COLO668 (cell line): ENCODE measurements around the gene SHC3.

ENCODE experiments used
- DNase-seq: peaks from one replicate; lab custom pipeline; 2025; ENCODE audit not compliant: unreplicated experiment; lab: John Stamatoyannopoulos, UW

SHC3 gene

GRCh38 chr9:88965473-88965872 lies 213.1 kb downstream of the SHC3 start:
- DNase-seq: no peak

- no peak for DNase-seq
Measured at GRCh38 chr9:88960632-88961031, 218.0 kb downstream of the SHC3 start.

- no peak for DNase-seq
Measured at GRCh38 chr9:88959727-88960469, 218.7 kb downstream of the SHC3 start.

GRCh38 chr9:88957526-88957925 lies 221.1 kb downstream of the SHC3 start:
- DNase-seq: no peak
